Colonic mucosa (tissue), 4 donors: ENCODE measurements around the gene KDM4C. TPM values are rescaled to one million over a fixed set of nuclear protein-coding genes. Genes with fewer than 3 reads are reported as not detected.

Experiments used
- DNase-seq: peaks from one replicate; pipeline ENCODE4 v3.0.0-alpha.2; 2020
- H3K27ac ChIP-seq: fragments of 200-600 bp; one replicate; pipeline ENCODE4 v1.8.0; 2021
- H3K27me3 ChIP-seq: fragments of 200-600 bp; one replicate; pipeline ENCODE4 v1.8.0; 2021
- H3K36me3 ChIP-seq: fragments of 200-600 bp; one replicate; pipeline ENCODE4 v1.8.0; 2021
- H3K4me1 ChIP-seq: fragments of 200-600 bp; one replicate; pipeline ENCODE4 v1.8.0; 2021; ENCODE audit warnings: mild to moderate bottlenecking
- H3K4me3 ChIP-seq: fragments of 200-600 bp; one replicate; pipeline ENCODE4 v1.8.0; 2021
- H3K9ac ChIP-seq, 2 donors: one replicate each; pipeline ENCODE4 v1.7.0; 2013; ENCODE audit warnings: control low read depth in 2 of 2, low read depth in 2 of 2, low read length in 2 of 2
- H3K9me3 ChIP-seq: fragments of 200-600 bp; one replicate; pipeline ENCODE4 v1.8.0; 2021
- CTCF ChIP-seq: fragments of 200-600 bp; IDR thresholded peaks from one replicate; pipeline ENCODE4 v1.8.0; 2022; ENCODE audit warnings: antibody characterized with exemption, mild to moderate bottlenecking
- intact Hi-C: fragments of 100-400 bp; cut with DNase I; formaldehyde crosslinking; loops from one replicate; pipeline ENCODE4 v1.14.1; 2022
- total RNA-seq, 2 donors: library from RNA; stranded (reverse); fragmentation: NEBNext Ultra II Directional in 1 of 2; extraction: Animal tissue kit (Norgen Biotek cat#: 25700) in 1 of 2; gene quantifications; one replicate each; pipeline ENCODE4 v1.2.1, GENCODE V29; 2021
- donor health status: healthy.
- donor health status: DM: no; HTN: no; CAD: no.
- donor health status: DM: no; HTN: no; CAD: no.

KDM4C gene
- total RNA-seq, 2 donors from 2014 or later = 37.3 to 42.0 TPM

DNA sequence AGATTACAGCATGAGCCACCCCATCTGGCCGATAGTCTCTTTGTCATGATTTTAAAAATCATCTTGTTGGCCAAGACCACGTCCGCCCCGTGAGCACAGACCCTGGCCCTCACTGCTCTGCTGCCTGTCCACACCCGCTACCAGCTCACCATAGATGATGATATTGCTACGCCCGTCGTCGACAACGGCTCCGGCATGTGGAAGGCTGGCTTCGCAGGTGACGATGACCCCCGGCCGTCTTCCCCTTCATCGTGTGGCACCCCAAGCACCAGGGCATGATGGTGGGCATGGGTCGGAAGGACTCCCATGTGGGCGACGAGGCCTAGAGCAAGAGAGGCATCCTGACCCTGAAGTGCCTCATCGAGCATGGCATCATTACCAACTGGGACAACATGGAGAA lies 76.5 kb downstream of the KDM4C start:
- intact Hi-C loops = no loop called here
- H3K9me3 ChIP-seq = no peaks in the 10 kb centered on the region
- no peak overlapping the region for H3K9ac ChIP-seq
- no peaks in the 10 kb centered on the region for H3K27me3 ChIP-seq
- TF ChIP-seq CTCF = no peak
- no peaks in the 10 kb centered on the region for H3K4me1 ChIP-seq
- H3K36me3 ChIP-seq = no peaks in the 10 kb centered on the region
- H3K4me3 ChIP-seq = no peak overlapping the region
- no peak overlapping the region for H3K27ac ChIP-seq
- DNase-seq = no peak

- intact Hi-C loops = no loop called here
- Histone ChIP-seq H3K4me1 (no peaks in the 10 kb centered on the region), H3K9ac (no peak overlapping the region), H3K27me3 (no peaks in the 10 kb centered on the region), H3K4me3 (no peak overlapping the region), H3K9me3 (no peaks in the 10 kb centered on the region), H3K36me3 (no peaks in the 10 kb centered on the region), H3K27ac (no peak overlapping the region)
- no peak for TF ChIP-seq CTCF
- no peak for DNase-seq
Observed at GRCh38 chr9:6838158-6838557, 80.4 kb downstream of the KDM4C start.

GRCh38 chr9:6842584-6842947 lies 84.8 kb downstream of the KDM4C start:
- H3K9ac ChIP-seq = no peak overlapping the region
- no peaks in the 10 kb centered on the region for H3K36me3 ChIP-seq
- H3K9me3 ChIP-seq = no peaks in the 10 kb centered on the region
- H3K4me3 ChIP-seq = no peak overlapping the region
- intact Hi-C loops = no loop called here
- H3K4me1 ChIP-seq = no peaks in the 10 kb centered on the region
- TF ChIP-seq CTCF = no peak
- H3K27ac ChIP-seq = no peak overlapping the region
- no peaks in the 10 kb centered on the region for H3K27me3 ChIP-seq
- DNase-seq = no peak

- no peak for DNase-seq
- Histone ChIP-seq H3K27me3 (no peaks in the 10 kb centered on the region), H3K36me3 (no peaks in the 10 kb centered on the region), H3K4me3 (no peak overlapping the region), H3K9ac (no peak overlapping the region), H3K4me1 (no peaks in the 10 kb centered on the region), H3K9me3 (no peaks in the 10 kb centered on the region), H3K27ac (no peak overlapping the region)
- TF ChIP-seq CTCF = no peak
- intact Hi-C loops = no loop called here
Observed at GRCh38 chr9:6843742-6844141, 86.0 kb downstream of the KDM4C start.

- Histone ChIP-seq H3K27ac (no peak overlapping the region), H3K9ac (no peak overlapping the region), H3K36me3 (no peaks in the 10 kb centered on the region), H3K9me3 (no peaks in the 10 kb centered on the region), H3K27me3 (no peaks in the 10 kb centered on the region), H3K4me1 (no peaks in the 10 kb centered on the region), H3K4me3 (no peak overlapping the region)
- no peak for TF ChIP-seq CTCF
- DNase-seq = no peak
- intact Hi-C loops = no loop called here
Observed at GRCh38 chr9:6844267-6844666, 86.5 kb downstream of the KDM4C start.
